HEK293 (cell line): ENCODE data around the gene CADM4.
A peak's percentile ranks its signal among the peaks of the same experiment; 100 is the strongest.

Experiments used
- CTCF ChIA-PET: fragments of 350-600 bp; formaldehyde crosslinking; extraction: SDS; loops from one replicate; lab custom pipeline; 2021; ENCODE audit warnings: antibody characterized with exemption; lab: Yijun Ruan, JAX
- POLR2A ChIA-PET: fragments of 300-600 bp; formaldehyde crosslinking; extraction: SDS; loops from one replicate; lab custom pipeline; 2020; ENCODE audit warnings: antibody characterized with exemption, inconsistent platforms; lab: Yijun Ruan, JAX
- H3K27ac ChIP-seq: fragments of 200-500 bp; sonication (Bioruptor generic); 2 replicates; pipeline ENCODE4 v1.5.1; 2014; ENCODE audit warnings: low read depth, low read length, control low read depth, inconsistent platforms; ENCODE audit errors: extremely low read depth
- H3K36me3 ChIP-seq, 2 experiments: fragments of 200-500 bp in 1 of 2; sonication (Bioruptor generic) in 1 of 2; 1 replicate in 1 of 2; 2 replicates in 1 of 2; pipeline ENCODE4 v1.5.1; 2014 to 2017; ENCODE audit warnings: inconsistent platforms in 2 of 2, low read length in 2 of 2; ENCODE audit not compliant: control insufficient read depth in 2 of 2, insufficient read depth in 1 of 2
- H3K4me1 ChIP-seq: fragments of 200-500 bp; sonication (Bioruptor generic); 2 replicates; pipeline ENCODE4 v1.5.1; 2014; ENCODE audit warnings: mild to moderate bottlenecking, low read length, inconsistent platforms; ENCODE audit not compliant: control insufficient read depth, insufficient read depth
- H3K4me3 ChIP-seq: 2 replicates; pipeline ENCODE4 v1.5.1; 2011; ENCODE audit warnings: low read depth, mild to moderate bottlenecking, control low read depth, low read length, moderate library complexity
- H3K9me3 ChIP-seq: fragments of 200-500 bp; sonication (Bioruptor generic); 2 replicates; pipeline ENCODE4 v1.5.1; 2014; ENCODE audit warnings: low read depth, low read length, inconsistent platforms; ENCODE audit not compliant: control insufficient read depth, insufficient read depth
- FEZF1 ChIP-seq: fragments of 450-650 bp; formaldehyde crosslinking; IDR thresholded peaks from 2 replicates; pipeline ENCODE4 v1.5.1; 2016; ENCODE audit warnings: missing biosample characterization, missing genetic modification characterization
- HOXA7 ChIP-seq: sonication (generic); formaldehyde crosslinking; IDR thresholded peaks from 2 replicates; pipeline ENCODE4 v1.8.1; 2022; ENCODE audit warnings: missing genetic modification reagents, borderline replicate concordance
- IKZF3 ChIP-seq: fragments of 450-650 bp; IDR thresholded peaks from 2 replicates; pipeline ENCODE4 v1.5.0; 2018; ENCODE audit warnings: missing biosample characterization, mild to moderate bottlenecking, missing genetic modification characterization, moderate library complexity
- PRDM6 ChIP-seq: fragments of 450-650 bp; formaldehyde crosslinking; IDR thresholded peaks from 2 replicates; pipeline ENCODE4 v1.5.1; 2017; ENCODE audit warnings: missing biosample characterization, missing genetic modification characterization
- RBAK ChIP-seq: fragments of 450-650 bp; formaldehyde crosslinking; IDR thresholded peaks from 2 replicates; pipeline ENCODE4 v1.5.1; 2016; ENCODE audit warnings: missing biosample characterization, missing genetic modification characterization
- ZNF221 ChIP-seq: fragments of 450-650 bp; formaldehyde crosslinking; IDR thresholded peaks from 2 replicates; pipeline ENCODE4 v1.5.1; 2017; ENCODE audit warnings: missing biosample characterization, missing genetic modification characterization, borderline replicate concordance
- ZNF350 ChIP-seq: fragments of 450-650 bp; formaldehyde crosslinking; IDR thresholded peaks from 2 replicates; pipeline ENCODE4 v1.5.0; 2017; ENCODE audit warnings: missing biosample characterization, mild to moderate bottlenecking, missing genetic modification characterization
- ZNF366 ChIP-seq: fragments of 450-650 bp; formaldehyde crosslinking; conservative IDR thresholded peaks from 2 replicates; pipeline ENCODE4 v1.5.1; 2016; ENCODE audit warnings: missing biosample characterization, missing genetic modification characterization
- ZNF449 ChIP-seq: fragments of 450-650 bp; formaldehyde crosslinking; IDR thresholded peaks from 2 replicates; pipeline ENCODE4 v1.5.1; 2017; ENCODE audit warnings: missing biosample characterization, mild to moderate bottlenecking, missing genetic modification characterization, moderate library complexity
- ZNF621 ChIP-seq: fragments of 450-650 bp; formaldehyde crosslinking; IDR thresholded peaks from 2 replicates; pipeline ENCODE4 v1.5.1; 2017; ENCODE audit warnings: missing biosample characterization, missing genetic modification characterization
- ZNF843 ChIP-seq: fragments of 450-650 bp; formaldehyde crosslinking; IDR thresholded peaks from 2 replicates; pipeline ENCODE4 v1.5.1; 2016; ENCODE audit warnings: missing biosample characterization, missing genetic modification characterization
- TF ChIP-seq, protein P1 (sequence below): fragments of 450-650 bp; formaldehyde crosslinking; IDR thresholded peaks from 2 replicates; pipeline ENCODE4 v1.5.1; 2016; ENCODE audit warnings: missing biosample characterization, missing genetic modification characterization
- TF ChIP-seq, protein P2 (sequence below): fragments of 450-650 bp; formaldehyde crosslinking; IDR thresholded peaks from 2 replicates; pipeline ENCODE4 v1.5.1; 2016; ENCODE audit warnings: missing biosample characterization, missing genetic modification characterization, low read depth
- TF ChIP-seq, protein P3 (sequence below): fragments of 450-650 bp; formaldehyde crosslinking; IDR thresholded peaks from 2 replicates; pipeline ENCODE4; 2016; ENCODE audit warnings: missing biosample characterization, missing genetic modification characterization
- TF ChIP-seq, protein P4 (sequence below): fragments of 450-650 bp; formaldehyde crosslinking; IDR thresholded peaks from 2 replicates; pipeline ENCODE4 v1.5.1; 2016; ENCODE audit warnings: missing biosample characterization, missing genetic modification characterization
- TF ChIP-seq, protein P5 (sequence below): fragments of 450-650 bp; IDR thresholded peaks from 2 replicates; pipeline ENCODE4 v1.5.1; 2018; ENCODE audit warnings: missing biosample characterization, mild to moderate bottlenecking, missing genetic modification characterization
- TF ChIP-seq, protein P6 (sequence below): fragments of 450-650 bp; formaldehyde crosslinking; IDR thresholded peaks from 2 replicates; pipeline ENCODE4 v1.5.1; 2016; ENCODE audit warnings: missing biosample characterization, missing genetic modification characterization
- TF ChIP-seq, protein P7 (sequence below): fragments of 450-650 bp; formaldehyde crosslinking; IDR thresholded peaks from 2 replicates; pipeline ENCODE4 v1.5.1; 2017; ENCODE audit warnings: missing biosample characterization, missing genetic modification characterization
- TF ChIP-seq, protein P8 (sequence below): fragments of 450-650 bp; formaldehyde crosslinking; IDR thresholded peaks from 2 replicates; pipeline ENCODE4 v1.5.1; 2017; ENCODE audit warnings: missing biosample characterization, missing genetic modification characterization

CADM4 gene

GRCh38 chr19:43640424-43640757 lies 741 bp upstream of the CADM4 start (continued):
- no peak for TF ChIP-seq ZNF221 (tag by site-specific recombination)

DNA sequence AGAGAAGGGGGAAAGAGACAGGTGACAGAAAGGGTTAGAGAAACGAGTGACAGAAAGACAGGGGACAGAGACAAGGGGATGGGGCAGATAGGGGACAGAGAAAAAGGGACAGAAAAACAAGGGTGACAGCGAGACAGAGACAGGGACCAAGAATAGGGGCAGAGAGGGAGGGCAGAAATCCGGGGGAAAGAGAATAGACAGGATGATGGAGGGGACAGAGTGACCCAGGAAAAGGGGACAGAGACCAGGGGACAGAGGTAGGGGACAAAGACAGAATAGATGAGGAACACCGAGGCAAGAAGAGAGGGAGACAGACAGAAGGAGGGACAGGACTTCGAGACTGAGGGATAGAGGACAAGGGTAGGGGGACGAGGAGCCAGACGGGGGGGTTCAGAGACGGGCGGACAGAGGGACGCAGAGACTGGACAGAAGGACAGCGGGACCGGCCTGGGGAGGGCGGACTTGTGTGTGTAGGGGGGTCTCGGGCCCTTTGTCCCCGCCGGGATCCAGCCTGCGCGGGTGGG lies 593 bp downstream of the CADM4 start:
- ChIA-PET CTCF (no interaction called here), POLR2A (interaction anchor here (1.4 kb wide), 1 partner anchor 11 kb away, joined by 6 read pairs; no protein-coding TSS in a partner anchor)
- H3K4me1 ChIP-seq: peaks cover 22% of the 10 kb centered on the region
- H3K36me3 ChIP-seq: peaks cover 0 to 5% of the 10 kb centered on the region in 2 experiments; a peak in 1 of 3 replicates
- peak overlapping the region; percentile 49; the same call in 1 of the 2 replicates for H3K27ac ChIP-seq
- no peaks in the 10 kb centered on the region for H3K9me3 ChIP-seq
- H3K4me3 ChIP-seq: peak overlapping the region; percentile 43
- TF ChIP-seq HOXA7 (CRISPR knock-in tag): no peak
- 0 out of 2 replicates have a peak, but pooled peaks have one; percentile 18 for TF ChIP-seq RBAK (tag by site-specific recombination)
- TF ChIP-seq, protein P1, sequence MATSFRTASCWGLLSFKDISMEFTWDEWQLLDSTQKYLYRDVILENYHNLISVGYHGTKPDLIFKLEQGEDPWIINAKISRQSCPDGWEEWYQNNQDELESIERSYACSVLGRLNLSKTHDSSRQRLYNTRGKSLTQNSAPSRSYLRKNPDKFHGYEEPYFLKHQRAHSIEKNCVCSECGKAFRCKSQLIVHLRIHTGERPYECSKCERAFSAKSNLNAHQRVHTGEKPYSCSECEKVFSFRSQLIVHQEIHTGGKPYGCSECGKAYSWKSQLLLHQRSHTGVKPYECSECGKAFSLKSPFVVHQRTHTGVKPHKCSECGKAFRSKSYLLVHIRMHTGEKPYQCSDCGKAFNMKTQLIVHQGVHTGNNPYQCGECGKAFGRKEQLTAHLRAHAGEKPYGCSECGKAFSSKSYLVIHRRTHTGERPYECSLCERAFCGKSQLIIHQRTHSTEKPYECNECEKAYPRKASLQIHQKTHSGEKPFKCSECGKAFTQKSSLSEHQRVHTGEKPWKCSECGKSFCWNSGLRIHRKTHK (tag by site-specific recombination): no peak
- TF ChIP-seq ZNF366 (tag by site-specific recombination): peak; percentile 97
- TF ChIP-seq, protein P2, sequence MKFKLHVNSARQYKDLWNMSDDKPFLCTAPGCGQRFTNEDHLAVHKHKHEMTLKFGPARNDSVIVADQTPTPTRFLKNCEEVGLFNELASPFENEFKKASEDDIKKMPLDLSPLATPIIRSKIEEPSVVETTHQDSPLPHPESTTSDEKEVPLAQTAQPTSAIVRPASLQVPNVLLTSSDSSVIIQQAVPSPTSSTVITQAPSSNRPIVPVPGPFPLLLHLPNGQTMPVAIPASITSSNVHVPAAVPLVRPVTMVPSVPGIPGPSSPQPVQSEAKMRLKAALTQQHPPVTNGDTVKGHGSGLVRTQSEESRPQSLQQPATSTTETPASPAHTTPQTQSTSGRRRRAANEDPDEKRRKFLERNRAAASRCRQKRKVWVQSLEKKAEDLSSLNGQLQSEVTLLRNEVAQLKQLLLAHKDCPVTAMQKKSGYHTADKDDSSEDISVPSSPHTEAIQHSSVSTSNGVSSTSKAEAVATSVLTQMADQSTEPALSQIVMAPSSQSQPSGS: no peak
- TF ChIP-seq, protein P3, sequence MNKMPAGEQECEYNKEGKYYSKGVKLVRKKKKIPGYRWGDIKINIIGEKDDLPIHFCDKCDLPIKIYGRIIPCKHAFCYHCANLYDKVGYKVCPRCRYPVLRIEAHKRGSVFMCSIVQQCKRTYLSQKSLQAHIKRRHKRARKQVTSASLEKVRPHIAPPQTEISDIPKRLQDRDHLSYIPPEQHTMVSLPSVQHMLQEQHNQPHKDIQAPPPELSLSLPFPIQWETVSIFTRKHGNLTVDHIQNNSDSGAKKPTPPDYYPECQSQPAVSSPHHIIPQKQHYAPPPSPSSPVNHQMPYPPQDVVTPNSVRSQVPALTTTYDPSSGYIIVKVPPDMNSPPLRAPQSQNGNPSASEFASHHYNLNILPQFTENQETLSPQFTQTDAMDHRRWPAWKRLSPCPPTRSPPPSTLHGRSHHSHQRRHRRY (tag by site-specific recombination): peak; percentile 68; the same call in 1 of the 2 replicates
- no peak for TF ChIP-seq PRDM6 (tag by site-specific recombination)
- TF ChIP-seq ZNF843 (tag by site-specific recombination): 0 out of 2 replicates have a peak, but pooled peaks have one; percentile 42
- no peak for TF ChIP-seq FEZF1
- TF ChIP-seq, protein P4, sequence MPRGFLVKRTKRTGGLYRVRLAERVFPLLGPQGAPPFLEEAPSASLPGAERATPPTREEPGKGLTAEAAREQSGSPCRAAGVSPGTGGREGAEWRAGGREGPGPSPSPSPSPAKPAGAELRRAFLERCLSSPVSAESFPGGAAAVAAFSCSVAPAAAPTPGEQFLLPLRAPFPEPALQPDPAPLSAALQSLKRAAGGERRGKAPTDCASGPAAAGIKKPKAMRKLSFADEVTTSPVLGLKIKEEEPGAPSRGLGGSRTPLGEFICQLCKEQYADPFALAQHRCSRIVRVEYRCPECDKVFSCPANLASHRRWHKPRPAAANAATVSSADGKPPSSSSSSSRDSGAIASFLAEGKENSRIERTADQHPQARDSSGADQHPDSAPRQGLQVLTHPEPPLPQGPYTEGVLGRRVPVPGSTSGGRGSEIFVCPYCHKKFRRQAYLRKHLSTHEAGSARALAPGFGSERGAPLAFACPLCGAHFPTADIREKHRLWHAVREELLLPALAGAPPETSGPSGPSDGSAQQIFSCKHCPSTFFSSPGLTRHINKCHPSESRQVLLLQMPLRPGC (tag by site-specific recombination): no peak
- no peak for TF ChIP-seq ZNF449 (tag by site-specific recombination)
- TF ChIP-seq ZNF621 (tag by site-specific recombination): 0 out of 2 replicates have a peak, but pooled peaks have one; percentile 31
- TF ChIP-seq, protein P5, sequence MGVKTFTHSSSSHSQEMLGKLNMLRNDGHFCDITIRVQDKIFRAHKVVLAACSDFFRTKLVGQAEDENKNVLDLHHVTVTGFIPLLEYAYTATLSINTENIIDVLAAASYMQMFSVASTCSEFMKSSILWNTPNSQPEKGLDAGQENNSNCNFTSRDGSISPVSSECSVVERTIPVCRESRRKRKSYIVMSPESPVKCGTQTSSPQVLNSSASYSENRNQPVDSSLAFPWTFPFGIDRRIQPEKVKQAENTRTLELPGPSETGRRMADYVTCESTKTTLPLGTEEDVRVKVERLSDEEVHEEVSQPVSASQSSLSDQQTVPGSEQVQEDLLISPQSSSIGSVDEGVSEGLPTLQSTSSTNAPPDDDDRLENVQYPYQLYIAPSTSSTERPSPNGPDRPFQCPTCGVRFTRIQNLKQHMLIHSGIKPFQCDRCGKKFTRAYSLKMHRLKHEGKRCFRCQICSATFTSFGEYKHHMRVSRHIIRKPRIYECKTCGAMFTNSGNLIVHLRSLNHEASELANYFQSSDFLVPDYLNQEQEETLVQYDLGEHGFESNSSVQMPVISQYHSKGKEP (tag by site-specific recombination): no peak
- TF ChIP-seq, protein P6, sequence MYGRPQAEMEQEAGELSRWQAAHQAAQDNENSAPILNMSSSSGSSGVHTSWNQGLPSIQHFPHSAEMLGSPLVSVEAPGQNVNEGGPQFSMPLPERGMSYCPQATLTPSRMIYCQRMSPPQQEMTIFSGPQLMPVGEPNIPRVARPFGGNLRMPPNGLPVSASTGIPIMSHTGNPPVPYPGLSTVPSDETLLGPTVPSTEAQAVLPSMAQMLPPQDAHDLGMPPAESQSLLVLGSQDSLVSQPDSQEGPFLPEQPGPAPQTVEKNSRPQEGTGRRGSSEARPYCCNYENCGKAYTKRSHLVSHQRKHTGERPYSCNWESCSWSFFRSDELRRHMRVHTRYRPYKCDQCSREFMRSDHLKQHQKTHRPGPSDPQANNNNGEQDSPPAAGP (tag by site-specific recombination): peak; percentile 42; the same call in 1 of the 2 replicates
- TF ChIP-seq, protein P7, sequence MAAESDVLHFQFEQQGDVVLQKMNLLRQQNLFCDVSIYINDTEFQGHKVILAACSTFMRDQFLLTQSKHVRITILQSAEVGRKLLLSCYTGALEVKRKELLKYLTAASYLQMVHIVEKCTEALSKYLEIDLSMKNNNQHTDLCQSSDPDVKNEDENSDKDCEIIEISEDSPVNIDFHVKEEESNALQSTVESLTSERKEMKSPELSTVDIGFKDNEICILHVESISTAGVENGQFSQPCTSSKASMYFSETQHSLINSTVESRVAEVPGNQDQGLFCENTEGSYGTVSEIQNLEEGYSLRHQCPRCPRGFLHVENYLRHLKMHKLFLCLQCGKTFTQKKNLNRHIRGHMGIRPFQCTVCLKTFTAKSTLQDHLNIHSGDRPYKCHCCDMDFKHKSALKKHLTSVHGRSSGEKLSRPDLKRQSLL (tag by site-specific recombination): no peak
- TF ChIP-seq, protein P8, sequence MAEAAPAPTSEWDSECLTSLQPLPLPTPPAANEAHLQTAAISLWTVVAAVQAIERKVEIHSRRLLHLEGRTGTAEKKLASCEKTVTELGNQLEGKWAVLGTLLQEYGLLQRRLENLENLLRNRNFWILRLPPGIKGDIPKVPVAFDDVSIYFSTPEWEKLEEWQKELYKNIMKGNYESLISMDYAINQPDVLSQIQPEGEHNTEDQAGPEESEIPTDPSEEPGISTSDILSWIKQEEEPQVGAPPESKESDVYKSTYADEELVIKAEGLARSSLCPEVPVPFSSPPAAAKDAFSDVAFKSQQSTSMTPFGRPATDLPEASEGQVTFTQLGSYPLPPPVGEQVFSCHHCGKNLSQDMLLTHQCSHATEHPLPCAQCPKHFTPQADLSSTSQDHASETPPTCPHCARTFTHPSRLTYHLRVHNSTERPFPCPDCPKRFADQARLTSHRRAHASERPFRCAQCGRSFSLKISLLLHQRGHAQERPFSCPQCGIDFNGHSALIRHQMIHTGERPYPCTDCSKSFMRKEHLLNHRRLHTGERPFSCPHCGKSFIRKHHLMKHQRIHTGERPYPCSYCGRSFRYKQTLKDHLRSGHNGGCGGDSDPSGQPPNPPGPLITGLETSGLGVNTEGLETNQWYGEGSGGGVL (tag by site-specific recombination): peak; percentile 49; the same call in 1 of the 2 replicates
- TF ChIP-seq IKZF3: no peak
- no peak for TF ChIP-seq ZNF350
